NCI-H2196 treated with DMSO at 0.1 percent for 48 hours (cell line): ENCODE results near the gene TRAF3IP1.
"Not testable (repeated sequence)": the region's sequence is repeated elsewhere in the genome, so short reads cannot be mapped to it uniquely, and the experiment has no call there.

Experiments
- DNase-seq: peaks from one replicate; lab custom pipeline; 2025; ENCODE audit not compliant: unreplicated experiment; lab: John Stamatoyannopoulos, UW

TRAF3IP1 gene

DNA sequence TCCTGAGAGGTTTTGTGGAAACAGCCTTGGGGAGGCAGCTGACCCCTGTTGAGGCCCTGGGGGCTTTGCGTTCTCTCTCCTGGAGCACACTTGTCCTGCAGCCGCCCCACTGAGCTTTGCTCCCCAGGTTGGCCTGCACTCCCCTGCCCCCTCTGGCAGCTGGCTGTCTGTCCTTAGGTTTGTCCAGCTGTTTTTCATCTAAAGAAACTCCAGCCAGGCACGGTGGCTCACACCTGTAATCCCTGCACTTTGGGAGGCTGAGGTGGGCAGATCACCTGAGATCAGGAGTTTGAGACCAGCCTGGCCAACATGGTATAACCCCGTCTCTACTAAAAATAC lies 84.9 kb downstream of the TRAF3IP1 start:
- not testable (repeated sequence) for DNase-seq

DNA sequence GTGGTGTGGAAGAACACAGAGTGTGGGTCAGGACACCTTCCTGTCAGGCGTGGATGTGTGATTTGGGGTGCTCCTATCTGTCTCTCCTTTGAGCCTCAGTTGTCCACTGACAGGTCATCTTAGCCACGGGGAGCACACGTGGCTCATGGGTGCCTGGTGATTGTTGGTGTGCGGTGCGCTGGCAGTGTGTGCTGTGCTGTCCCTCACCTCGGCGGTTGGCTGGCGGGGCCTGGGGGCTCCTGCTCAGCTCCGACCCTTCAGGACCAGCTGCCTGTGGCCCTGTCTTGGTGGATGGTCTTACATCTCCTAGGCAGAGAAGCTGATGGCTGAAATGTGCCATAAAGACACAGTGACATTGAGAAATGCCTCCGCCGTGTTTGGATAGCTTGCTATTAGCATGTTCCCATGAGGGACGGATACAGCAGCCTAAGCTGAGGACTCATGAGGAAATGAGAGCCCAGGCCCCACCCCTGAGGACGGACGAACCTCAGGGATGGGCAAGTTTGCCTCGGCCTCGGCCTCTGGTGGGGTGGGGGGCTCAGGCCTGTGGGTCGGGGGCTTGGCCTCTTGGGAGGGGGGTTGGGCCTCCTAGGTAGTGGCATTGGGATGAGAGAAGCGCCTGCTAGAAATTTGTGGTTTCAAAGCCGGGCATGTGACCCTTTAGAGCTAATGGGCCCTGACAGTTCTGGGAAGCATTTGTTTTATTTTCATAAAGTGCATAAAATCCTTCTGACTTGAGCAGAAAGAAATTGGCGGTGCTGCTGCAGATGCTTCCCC lies 86.1 kb downstream of the TRAF3IP1 start:
- no peak for DNase-seq

DNA sequence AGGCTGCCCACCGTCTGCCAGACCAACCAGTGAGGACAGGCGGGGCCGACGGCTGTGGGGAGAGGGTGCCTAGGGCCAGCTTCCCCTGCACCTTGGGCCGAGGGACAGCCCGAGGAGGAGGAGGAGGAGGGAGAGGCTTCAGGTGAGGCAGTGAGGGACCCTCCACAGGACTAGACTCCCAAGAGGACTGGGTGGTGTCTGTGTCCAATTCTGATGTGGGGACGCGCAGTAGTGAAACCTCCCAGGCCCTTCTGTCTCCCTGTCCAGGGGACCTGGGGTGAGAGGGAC lies 86.6 kb downstream of the TRAF3IP1 start:
- DNase-seq = no peak

DNA sequence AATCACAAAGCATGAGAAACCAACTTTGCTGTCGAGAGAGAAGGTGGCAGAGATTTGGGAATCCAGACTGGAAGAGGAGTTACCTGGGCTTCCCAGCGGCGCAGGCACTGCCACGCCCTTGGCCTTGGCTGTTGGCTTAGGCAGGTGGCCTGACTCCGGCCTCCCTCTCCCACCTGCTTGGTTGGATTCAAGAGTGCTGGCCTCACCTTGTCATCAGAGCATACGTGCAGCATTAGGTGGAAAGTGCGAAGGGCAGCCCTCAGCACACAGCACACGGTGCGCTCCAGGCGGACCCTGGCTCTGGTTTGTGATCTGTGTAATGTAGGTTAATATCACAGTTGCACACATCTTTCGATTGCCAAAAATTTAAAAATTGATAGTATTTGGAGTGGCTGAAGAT lies 87.2 kb downstream of the TRAF3IP1 start:
- DNase-seq = no peak

DNA sequence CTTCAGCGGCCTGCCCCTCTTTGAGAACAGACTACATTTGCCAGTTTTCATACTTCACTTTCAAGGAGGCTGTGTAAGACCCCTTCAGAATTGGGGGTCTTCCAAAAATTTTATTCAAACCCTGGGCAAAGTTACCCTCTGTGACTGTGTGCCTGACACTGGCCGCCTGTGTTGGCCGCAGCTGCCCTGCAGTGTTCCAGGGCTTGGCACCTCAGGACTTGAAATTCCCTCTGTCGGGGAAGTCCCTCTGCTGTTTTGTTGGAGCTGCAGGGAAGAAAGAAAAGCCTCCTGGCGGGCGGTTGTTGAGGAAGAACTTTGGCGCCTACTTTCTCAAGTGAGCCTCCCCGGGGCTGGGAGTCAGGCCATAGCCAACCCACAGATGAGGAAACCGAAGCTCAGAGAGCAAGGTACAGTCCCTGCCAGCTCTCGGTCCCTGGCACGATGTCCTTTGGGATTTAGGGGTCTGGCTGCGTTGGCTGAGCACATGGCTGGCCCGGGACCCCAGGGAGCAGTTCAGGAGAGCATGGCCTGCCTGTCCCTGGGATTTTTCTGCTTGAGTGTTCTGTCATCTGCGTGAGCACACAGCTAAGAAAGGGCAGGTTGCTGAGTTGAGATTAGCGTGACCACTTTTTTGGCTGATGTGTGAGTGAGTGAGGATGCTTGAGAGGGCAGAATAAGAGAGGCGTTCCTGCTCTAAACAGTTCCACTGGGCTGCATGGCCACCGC lies 88.5 kb downstream of the TRAF3IP1 start:
- no peak for DNase-seq

DNA sequence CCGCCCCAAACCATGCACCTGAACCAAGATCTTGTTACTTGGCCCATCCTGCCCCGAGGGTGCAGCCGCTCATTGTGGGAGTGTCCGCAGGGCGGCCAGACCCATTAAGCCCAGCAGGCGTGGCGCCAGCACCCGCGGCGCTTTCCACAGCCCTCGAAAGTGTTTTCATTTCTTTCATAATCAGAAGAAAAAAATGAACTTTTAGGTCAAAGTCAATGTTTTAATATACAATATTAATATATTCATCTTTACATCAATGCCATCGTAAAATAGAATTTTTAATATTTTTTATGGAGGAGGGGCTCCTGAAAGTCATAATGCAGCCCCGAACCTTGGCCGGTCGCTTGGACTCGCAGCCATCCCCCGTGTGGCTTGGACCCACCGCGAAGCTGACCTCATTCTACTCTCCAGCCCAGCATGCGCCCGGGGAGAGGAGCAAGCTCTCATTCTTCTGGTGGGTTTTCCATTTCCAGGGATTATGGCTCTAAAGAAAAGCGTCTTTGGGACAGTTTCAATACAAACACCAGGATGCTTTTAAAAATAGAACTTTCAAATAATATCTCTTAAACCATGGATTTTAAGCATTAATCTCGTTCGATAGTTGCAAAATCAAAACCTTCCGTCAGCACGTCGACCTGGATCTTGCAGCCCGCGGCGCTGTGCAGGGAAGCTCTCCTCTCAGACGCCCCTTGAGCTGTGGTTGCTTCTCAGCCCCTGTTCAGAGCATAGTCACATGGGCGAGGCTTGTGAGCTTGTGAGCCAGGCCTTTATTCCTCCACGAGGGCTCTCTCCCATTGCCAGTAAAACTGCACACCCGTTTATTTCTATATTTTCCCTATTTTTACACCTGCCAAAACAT lies 89.3 kb downstream of the TRAF3IP1 start:
- no peak for DNase-seq

DNA sequence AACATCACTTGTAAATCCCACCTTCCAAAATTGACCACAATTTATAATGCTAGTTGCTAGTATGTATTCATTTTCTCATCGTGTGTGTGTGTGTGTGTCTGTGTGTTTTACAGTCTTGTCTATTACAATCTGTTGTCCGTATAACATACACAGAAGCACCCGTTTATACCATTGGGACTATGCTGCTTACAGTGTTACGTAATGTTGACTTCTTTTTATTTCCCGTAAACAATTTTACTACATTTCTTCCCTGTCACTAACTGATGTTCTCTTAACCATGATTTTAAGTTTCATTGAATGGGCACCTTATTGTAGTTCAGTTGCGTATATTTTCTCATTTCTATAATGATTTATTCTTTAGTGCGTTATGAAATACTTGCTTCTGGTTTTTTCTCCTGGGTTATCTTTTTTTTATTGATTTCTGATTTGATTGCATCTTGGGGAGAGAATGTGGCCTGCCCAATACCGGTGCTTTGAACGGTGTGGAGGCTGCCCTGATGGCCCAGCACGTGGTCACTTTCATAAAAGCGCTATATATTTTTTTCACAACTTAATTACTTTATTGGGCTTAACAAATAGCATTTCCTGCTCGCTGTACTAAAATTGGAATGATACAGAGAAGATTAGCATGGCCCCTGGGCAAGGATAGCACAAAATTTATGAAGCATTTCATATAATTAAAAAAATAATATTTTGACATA lies 91.9 kb downstream of the TRAF3IP1 start:
- DNase-seq = no peak

DNA sequence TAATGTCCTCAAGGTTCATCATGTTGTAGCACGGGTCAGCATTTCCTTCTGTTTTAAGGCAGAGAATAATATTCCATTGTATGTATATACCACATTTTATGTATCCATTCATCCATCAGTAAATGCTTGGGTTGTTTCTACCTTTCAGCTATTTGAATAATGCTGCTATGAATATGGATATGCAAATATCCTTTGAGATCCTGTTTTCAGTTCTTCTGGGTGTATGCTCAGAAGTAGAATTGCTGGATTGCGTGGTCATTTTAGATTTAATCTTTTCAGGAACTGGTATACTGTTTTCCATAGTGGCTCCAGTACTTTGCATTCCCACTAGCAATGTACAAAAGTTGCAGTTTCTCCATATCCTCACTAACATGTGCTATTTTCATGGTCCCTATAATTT lies 93.0 kb downstream of the TRAF3IP1 start:
- DNase-seq = no peak

DNA sequence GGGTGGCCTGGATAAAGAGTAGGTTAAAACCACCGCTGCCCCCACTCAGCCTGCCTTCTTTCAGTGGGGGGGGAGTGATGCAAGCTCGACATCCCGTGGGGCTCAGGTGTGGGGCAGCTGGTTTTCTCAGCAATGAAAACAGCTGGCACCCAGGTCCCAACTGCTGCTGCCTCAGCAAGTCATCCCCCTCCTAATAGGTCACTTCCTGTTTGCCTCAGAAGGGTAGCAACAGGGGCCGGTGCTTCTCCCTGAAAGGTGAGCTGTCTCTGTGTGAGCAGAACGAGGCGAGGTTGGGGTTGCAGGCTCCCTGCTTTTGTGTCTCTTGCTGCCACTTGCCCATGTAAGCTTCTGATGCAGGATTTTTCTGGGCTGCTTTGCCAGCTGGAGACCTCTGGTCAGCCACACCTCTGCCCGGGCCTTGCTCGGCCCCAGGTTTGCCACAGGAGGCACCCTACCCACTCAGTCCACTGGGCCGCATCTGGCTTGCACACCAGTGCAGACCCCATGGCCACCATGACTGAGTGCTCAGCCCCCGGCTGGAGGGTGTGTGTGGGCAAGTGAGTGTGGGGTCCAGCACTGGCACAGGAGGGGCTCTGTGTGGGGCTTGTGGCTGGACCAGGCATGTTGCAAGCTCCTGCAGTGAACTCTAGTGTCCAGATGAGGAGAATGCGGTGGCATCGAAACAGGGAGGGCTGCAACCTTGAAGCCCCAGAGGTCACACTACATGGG lies 94.9 kb downstream of the TRAF3IP1 start:
- DNase-seq = no peak

DNA sequence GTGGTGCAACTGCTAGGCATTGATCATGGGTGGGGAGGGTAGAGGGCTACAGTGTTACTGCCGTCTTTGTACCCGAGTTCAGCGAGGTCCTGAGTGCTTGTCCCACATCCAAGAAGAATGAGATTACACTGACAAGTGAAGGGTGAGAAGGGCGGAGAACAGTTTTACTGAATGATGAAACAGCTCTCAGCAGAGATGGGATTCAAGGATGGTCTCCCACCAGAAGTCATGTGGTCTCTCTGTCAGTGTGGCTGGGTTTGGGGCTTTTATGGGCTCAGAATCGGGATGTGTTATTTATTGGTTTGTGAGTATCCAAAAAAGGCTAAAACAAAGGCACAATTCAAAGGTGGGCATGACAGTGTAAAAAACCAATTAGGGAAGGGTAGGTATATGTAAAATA lies 95.6 kb downstream of the TRAF3IP1 start:
- DNase-seq = no peak

DNA sequence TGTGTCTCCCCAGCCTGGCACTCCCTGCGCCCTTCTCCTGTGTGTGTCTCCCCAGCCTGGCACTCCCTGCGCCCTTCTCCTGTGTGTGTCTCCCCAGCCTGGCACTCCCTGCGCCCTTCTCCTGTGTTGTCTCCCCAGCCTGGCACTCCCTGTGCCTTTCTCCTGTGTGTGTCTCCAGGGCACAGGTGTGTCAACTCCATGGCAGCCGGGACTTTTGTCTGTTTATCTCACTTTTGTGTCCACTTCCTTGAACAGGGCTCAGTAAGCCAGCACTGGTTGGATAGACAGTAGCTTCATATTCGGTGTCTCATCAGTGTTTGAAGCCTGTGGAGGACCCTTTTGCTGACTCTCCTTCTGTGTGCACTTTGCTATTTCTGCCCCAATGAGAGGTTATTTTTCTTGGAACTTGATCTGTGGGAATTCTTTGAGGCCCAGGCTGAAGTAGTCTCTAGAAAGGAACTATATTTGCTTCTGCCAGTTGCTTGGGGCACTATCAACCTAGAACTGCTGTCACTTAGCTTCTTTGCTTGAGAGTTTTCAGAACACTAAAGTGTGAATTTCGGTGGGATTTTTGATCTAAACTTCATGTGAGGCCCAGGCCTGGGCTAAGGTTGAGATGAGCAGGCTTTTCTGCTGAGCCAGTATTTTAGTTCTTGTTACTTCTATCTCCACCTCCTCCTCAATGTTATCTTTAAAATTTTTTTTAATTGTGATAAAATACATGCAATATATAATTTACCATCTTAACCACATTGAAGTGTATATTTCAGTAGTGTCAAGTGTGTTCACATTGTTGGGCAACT lies 98.1 kb downstream of the TRAF3IP1 start:
- no peak for DNase-seq

DNA sequence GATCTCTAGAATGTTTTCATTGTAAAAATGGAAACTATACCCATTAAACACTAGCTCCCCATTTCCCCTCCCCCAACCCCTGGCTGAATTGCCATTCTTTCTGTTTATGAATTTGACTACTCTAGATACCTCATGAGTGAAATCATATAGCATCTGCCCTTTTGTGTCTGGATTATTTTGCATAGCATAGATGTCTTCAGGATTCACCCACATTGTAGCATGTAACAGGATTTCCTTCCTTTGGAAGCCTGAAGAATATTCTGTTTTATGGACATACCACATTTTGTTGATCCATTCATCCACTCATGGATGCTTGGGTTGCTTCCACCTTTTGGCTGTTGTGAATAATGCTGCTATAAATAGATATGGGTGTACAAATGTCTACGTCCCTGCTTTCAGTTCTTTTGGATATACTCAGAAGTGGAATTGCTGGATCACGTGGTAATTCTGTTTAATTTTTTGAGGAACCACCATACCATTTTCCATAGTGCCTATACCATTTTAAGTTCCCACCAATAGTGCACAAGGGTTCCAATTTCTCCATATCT lies 98.8 kb downstream of the TRAF3IP1 start:
- DNase-seq = no peak

DNA sequence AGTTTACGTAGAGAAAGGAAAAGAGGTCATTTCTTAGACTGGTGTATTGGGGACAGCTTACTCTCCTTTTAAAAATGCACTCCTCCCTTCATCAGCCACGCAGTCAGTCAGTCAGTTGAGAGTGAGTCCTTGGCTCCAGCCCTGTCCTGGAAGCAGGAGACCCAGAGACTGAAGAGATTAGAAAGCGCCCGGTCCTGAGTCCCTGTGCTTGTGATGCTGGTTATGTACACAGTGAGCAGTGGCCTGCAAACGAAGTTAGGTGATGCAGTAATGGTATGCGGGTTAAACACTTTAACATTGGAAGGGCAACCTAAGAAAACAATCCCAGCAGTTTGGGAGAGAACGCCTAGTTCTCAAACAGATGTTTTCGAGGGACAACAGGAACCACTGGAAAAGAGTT lies 100.1 kb downstream of the TRAF3IP1 start:
- no peak for DNase-seq

DNA sequence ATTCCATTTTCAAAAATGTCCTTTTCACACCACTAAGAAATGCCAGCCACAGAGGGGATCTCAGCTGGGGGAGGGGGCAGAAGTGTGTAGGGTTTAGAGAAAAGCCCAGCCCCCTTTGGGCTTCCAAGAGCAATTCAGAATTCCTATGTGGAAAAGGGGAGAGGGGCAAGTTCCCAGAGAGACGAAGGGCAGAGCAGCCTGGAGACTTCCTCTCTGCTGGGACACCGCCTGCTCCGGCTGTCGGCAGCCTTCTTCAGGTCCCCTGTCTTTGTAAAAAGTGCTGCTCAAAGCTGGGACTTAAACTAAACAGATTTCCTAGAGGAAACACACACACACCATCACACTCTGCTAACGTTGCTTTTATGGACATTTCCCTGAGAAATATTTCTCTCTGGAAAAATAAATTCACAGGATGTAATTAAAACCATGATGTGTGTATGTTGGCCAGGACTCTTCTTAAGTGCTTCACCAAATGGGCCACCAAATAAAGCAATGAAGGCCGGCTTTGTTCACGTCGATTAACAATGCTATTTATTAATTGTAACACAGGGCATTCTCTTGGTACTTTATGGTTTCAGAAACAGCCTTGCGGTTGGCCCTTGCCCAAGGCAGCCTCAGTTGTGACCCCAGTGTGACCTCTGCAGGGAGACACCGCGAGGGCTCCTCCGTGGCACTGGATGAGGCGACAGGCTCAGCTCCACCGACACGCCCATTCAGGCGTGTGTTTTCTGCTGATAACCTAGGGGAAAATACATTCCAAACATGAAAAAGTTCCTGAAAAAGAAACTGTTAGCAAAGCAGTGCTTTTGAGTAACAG lies 100.8 kb downstream of the TRAF3IP1 start:
- DNase-seq = no peak

DNA sequence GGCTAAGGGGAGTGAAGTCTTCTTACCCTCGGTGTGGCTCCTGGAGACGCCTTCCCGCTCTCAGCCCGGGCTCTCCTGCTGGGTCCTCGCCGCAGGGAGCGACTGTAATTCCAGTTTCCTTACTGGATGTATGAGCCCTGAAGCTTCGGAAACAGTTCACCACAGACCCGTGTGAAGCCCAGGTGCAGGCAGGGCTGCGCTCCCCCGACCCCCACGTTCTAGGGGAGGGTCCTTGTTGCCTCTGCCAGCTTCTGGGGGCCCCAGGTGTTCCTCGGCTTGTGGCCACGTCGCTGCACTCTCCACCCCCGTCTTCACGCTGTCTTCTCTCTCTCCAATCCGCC lies 101.3 kb downstream of the TRAF3IP1 start:
- DNase-seq = no peak

DNA sequence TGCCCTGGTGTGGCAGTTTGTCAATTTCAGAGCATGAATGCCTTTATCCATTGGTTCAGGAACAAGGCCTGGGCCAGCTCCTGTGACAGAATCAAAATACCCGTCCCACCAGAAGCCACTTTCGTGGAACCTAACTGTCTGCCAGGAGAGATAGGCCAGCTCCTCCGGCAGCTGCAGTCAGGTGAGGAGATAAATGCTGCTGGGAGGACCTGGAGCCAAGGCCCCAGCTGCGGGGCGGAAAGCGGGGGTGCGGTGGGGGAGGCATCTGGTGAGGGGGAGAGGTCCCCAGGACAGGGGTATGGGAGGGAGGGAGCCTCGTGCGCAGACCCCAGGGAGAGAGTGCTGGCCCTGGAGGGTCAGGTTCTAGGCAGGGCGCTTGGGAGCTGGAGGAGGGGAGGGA lies 102.0 kb downstream of the TRAF3IP1 start:
- no peak for DNase-seq

DNA sequence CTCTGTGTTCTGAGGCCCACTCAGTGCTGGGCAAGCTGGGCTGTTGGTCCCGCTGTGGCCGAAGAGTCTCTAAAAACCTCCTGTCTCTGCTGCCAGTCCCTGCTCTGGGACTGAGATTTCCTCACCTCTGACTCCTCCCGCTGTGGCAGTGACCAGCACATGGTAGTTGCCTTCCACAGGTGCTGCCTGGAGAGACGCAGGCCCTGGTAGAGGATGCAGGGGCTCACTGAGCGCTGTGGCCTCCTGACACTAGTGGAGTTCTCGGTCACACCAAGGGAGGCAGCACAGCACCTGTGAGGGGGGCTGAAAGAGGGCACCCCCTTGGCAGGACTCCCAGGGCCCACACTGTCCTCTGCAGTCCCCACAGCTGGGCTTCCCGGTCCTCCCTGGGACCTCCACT lies 102.6 kb downstream of the TRAF3IP1 start:
- no peak for DNase-seq

DNA sequence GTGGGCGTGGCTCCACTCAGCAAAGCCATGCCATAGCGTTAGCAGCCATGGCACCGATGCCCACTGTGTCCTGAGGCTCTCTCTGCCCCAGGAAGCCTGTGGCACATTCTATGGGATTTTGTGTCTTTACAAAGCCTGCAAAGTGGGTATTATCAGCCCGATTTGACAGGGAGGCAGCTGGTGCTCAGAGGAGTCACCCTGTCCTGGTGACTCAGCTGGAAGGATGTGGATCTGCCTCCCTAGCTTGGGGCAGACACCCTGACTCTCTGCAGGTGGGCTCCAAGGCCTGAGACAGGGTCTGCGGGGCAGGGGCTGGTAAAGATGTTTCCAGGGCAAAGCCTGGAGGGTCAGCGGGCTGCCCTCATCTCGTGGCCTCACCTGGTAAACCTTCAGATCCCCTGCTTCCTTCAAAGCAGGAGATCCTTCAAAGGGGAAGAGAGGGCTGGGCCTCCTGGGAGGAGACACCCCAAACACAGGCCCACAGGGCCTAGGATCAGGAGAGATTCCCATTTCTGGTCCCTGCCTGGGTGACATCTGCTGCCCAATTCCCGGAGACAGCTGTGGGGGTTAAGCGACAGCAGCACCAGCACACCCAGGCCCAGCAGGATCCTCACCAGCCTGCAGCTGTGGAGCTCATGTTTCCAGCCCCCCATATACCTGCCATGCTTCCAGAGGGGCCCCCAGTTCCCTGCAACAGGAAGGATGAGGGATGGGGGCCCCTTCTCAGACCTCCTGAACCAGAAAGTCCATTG lies 103.4 kb downstream of the TRAF3IP1 start:
- no peak for DNase-seq
